GM15510 (cell line): ENCODE data around the gene METTL17.

Source experiments
- POLR2A ChIP-seq: IDR thresholded peaks from 3 replicates; pipeline ENCODE4 v1.6.1; 2011; ENCODE audit warnings: borderline replicate concordance; ENCODE audit not compliant: insufficient read length; ENCODE audit errors: extremely low read depth

Gene METTL17

GRCh38 chr14:21033133-21033698, 43.4 kb downstream of the METTL17 start:
- no peak for TF ChIP-seq POLR2A

GRCh38 chr14:21034707-21035106, 44.9 kb downstream of the METTL17 start, which contains the start of gene RNASE13:
RNASE13 (minus strand) TSS chr14:21034807; CDS start chr14:21034288, 519 bp downstream.
- TF ChIP-seq POLR2A: no peak

- TF ChIP-seq POLR2A: no peak
Measured at GRCh38 chr14:21036751-21037150, 47.0 kb downstream of the METTL17 start.

GRCh38 chr14:21037156-21037555, 47.4 kb downstream of the METTL17 start:
- TF ChIP-seq POLR2A: no peak

- no peak for TF ChIP-seq POLR2A
Measured at GRCh38 chr14:21038441-21039422, 49.0 kb downstream of the METTL17 start.

GRCh38 chr14:21039585-21040369, 50.0 kb downstream of the METTL17 start:
- no peak for TF ChIP-seq POLR2A

- no peak for TF ChIP-seq POLR2A
Measured at GRCh38 chr14:21040370-21040925, 50.7 kb downstream of the METTL17 start.

GRCh38 chr14:21041676-21042433, 52.1 kb downstream of the METTL17 start, which contains the start of gene RNASE7:
RNASE7 (plus strand) TSS chr14:21042362; CDS start chr14:21042993, 631 bp downstream.
- no peak for TF ChIP-seq POLR2A

GRCh38 chr14:21042918-21043317, 53.1 kb downstream of the METTL17 start:
- no peak for TF ChIP-seq POLR2A

- TF ChIP-seq POLR2A: no peak
Measured at GRCh38 chr14:21043387-21043973, 53.7 kb downstream of the METTL17 start.

GRCh38 chr14:21043974-21044618, 54.3 kb downstream of the METTL17 start:
- no peak for TF ChIP-seq POLR2A
